ENCODE measurements around the gene XXYLT1.

DNA sequence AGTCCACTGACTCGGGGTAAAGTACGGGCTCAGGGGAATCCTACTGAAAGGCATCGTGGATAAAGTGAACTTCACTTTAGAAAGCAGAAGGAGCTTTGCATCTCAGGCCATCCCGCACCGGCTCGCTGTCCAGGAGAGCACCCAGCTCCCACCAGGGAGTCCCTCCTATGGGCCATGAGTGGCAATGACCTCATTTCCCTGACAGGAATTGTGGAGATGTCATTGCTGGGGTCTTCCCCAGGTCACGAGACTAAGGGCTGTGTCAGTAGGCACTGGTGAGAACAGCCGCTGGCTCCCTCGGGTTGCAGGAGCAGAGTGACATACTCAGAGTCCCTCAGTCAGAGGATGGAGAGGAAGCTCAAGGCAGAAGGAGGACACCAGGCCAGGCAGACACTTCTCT, 97.3 kb downstream of the XXYLT1 start:
- TF ChIP-seq, protein P1, sequence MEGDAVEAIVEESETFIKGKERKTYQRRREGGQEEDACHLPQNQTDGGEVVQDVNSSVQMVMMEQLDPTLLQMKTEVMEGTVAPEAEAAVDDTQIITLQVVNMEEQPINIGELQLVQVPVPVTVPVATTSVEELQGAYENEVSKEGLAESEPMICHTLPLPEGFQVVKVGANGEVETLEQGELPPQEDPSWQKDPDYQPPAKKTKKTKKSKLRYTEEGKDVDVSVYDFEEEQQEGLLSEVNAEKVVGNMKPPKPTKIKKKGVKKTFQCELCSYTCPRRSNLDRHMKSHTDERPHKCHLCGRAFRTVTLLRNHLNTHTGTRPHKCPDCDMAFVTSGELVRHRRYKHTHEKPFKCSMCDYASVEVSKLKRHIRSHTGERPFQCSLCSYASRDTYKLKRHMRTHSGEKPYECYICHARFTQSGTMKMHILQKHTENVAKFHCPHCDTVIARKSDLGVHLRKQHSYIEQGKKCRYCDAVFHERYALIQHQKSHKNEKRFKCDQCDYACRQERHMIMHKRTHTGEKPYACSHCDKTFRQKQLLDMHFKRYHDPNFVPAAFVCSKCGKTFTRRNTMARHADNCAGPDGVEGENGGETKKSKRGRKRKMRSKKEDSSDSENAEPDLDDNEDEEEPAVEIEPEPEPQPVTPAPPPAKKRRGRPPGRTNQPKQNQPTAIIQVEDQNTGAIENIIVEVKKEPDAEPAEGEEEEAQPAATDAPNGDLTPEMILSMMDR (IDR thresholded peaks at IDR 0.05) = no peak
- no peak for TF ChIP-seq POLR2AphosphoS5 (IDR thresholded peaks at IDR 0.05)
